GM12872 (cell line): ENCODE measurements around the gene IMPG2.

Experiments
- CTCF ChIP-seq: IDR thresholded peaks from 3 replicates; pipeline ENCODE4 v1.5.1; 2011; ENCODE audit warnings: low read depth, mild to moderate bottlenecking, low read length, moderate library complexity; ENCODE audit not compliant: insufficient read depth

IMPG2 gene

GRCh38 chr3:101273608-101274007, 46.8 kb downstream of the IMPG2 start:
- no peak for TF ChIP-seq CTCF

- no peak for TF ChIP-seq CTCF
These were observed 47.2 kb downstream of the IMPG2 start for GRCh38 chr3:101273156-101273555.

- no peak for TF ChIP-seq CTCF
These were observed 48.6 kb downstream of the IMPG2 start for GRCh38 chr3:101271728-101272127.

GRCh38 chr3:101270149-101270548, 50.2 kb downstream of the IMPG2 start:
- no peak for TF ChIP-seq CTCF

DNA sequence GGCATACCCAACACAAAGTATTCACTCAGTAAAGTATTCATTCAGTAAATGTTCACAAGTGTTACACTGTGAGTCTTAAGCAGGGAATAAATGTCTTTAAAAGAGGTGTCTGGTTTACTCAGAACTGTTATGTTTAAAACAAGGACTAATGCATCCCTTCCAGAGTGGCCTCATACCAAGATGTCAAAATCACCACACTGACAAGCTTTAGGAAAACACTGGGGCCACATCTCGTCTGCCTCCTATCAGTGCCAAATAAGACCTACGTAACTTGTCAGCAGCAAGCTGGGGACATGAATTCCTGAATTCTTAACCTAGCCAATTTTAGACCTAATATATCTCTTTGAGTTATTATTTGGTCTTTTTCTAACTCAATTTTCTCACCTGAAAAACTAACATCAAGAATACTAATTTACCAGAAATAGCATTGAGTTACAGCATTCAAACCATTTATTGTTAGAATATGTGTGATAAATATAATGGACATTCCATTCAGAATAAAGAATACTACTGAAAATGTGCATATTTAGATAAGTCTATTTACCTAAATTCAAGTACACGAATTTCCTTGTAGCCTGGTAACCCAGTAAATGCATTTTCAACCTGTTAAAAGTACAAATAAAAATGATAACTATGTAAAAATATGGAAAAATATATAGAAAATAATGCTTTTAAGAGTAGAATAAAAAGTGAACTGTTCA, 51.3 kb downstream of the IMPG2 start:
- no peak for TF ChIP-seq CTCF

- TF ChIP-seq CTCF = no peak
These were observed 52.2 kb downstream of the IMPG2 start for GRCh38 chr3:101268141-101268540.

DNA sequence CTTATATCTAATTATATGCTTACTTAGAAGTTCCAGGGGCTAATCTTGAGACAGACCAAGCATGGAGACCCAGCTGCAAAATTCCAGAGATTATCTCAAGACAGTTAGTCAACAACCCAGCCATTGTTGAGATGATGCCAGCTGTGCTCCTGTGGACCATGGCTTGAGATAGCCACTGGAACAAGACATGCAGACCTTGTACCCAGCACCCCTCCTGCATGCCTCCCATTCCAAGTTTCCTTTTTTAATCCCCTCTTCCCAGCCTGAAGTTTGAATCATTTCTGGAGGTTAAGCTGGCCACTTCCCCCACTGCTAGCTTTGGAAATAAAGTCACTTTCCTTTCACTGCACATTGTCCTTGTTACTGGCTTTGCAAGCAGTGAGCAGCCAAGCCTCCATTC, 53.8 kb downstream of the IMPG2 start:
- TF ChIP-seq CTCF = no peak
